Kidney glomerular epithelial cell (primary cell): ENCODE data around the gene ALKBH6.
"Not testable (repeated sequence)": the region's sequence is repeated elsewhere in the genome, so short reads cannot be mapped to it uniquely, and the experiment has no call there.

Source experiments
- DNase-seq: peaks from one replicate; lab custom pipeline; 2025; lab: John Stamatoyannopoulos, UW

ALKBH6 gene

GRCh38 chr19:36014012-36014924 lies at the start of gene ALKBH6:
Gene ALKBH6 (minus strand): TSS chr19:36014213. CDS start chr19:36013397, 816 bp downstream.
- peak; percentile 99 for DNase-seq

GRCh38 chr19:36061367-36061766 lies 47.4 kb upstream of the ALKBH6 start:
- DNase-seq: no peak

- DNase-seq: peak; percentile 37
Measured at GRCh38 chr19:36060430-36060829, 46.4 kb upstream of the ALKBH6 start.

GRCh38 chr19:36059180-36059910 lies 45.3 kb upstream of the ALKBH6 start:
- no peak for DNase-seq

- DNase-seq: no peak
Measured at GRCh38 chr19:36058481-36059179, 44.6 kb upstream of the ALKBH6 start.

GRCh38 chr19:36054733-36055686 lies 41.0 kb upstream of the ALKBH6 start, which contains the start of gene WDR62:
Gene WDR62 (plus strand): TSS chr19:36054897. CDS start chr19:36054972, 75 bp downstream.
- no peak for DNase-seq

GRCh38 chr19:36054119-36054732 lies 40.2 kb upstream of the ALKBH6 start, which contains the start of gene THAP8:
Gene THAP8 (minus strand): TSS chr19:36054285. CDS start chr19:36054217, 68 bp downstream.
- peak; percentile 96 for DNase-seq

GRCh38 chr19:36051637-36052036 lies 37.6 kb upstream of the ALKBH6 start:
- no peak for DNase-seq

- no peak for DNase-seq
Measured at GRCh38 chr19:36051236-36051635, 37.2 kb upstream of the ALKBH6 start.

GRCh38 chr19:36049080-36049698 lies 35.2 kb upstream of the ALKBH6 start:
- DNase-seq: no peak

GRCh38 chr19:36047835-36048234 lies 33.8 kb upstream of the ALKBH6 start:
- DNase-seq: no peak

- no peak for DNase-seq
Measured at GRCh38 chr19:36046443-36047050, 32.5 kb upstream of the ALKBH6 start.

- DNase-seq: no peak
Measured at GRCh38 chr19:36043952-36044351, 29.9 kb upstream of the ALKBH6 start.

- peak; percentile 84 for DNase-seq
Measured at GRCh38 chr19:36041831-36042230, 27.8 kb upstream of the ALKBH6 start.

GRCh38 chr19:36041092-36041491 lies 27.1 kb upstream of the ALKBH6 start:
- not testable (repeated sequence) for DNase-seq

GRCh38 chr19:36040495-36040894 lies 26.5 kb upstream of the ALKBH6 start:
- no peak for DNase-seq

GRCh38 chr19:36032251-36033104 lies 18.5 kb upstream of the ALKBH6 start, which contains the start of gene CLIP3:
Gene CLIP3 (minus strand): TSS chr19:36032873. CDS start chr19:36032357, 516 bp downstream.
- peak; percentile 15 for DNase-seq

- DNase-seq: no peak
Measured at GRCh38 chr19:36031308-36031707, 17.3 kb upstream of the ALKBH6 start.
